ENCODE data around the gene JARID2. TPM values are rescaled to one million over a fixed set of nuclear protein-coding genes. Genes with fewer than 3 reads are reported as not detected.

The JARID2 gene
- total and polyA plus RNA-seq, 7 donors: 1.1 to 16.1 (median 4.9) TPM

DNA sequence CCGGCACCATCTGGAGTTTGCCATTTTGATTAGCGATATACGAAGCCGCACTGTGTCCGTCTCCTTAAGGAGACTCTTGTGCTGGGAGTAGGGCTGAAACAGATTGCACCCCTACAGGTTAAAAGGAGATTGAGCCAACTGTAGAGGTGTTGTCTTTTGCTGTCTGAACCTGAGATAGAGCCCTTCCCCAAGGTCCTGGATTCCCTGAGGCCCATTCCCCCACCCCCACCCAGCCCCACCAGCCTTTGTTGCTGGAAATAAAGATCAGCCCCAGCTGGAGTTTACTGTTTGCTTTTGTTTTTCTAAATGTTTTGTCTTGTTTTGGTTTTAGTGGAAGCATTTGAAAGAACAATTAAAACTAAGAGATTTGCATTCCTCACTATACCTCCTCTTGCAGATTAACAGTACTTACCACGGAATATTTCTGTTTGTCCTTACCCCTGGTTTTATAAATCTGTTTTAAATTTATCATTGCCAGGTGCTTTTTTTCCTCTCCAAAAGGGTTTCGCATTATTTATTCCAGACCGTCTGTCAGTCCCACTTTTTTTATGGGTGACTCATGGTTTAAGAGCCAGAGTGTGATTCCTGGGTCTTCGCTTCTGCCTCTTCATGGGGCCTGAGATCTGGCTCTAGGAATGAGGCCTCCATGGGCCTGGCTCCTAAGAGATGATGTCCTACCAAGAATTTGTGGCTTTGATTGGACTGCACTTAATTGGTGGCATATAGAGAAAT is 247.7 kb downstream of the JARID2 start:
- no peaks in the 10 kb centered on the region for H3K9me3 ChIP-seq
- no peak overlapping the region for H3K4me3 ChIP-seq
- H3K36me3 ChIP-seq (ENCODE audit: insufficient read depth in 1 of 2, low read depth in 1 of 2): peaks cover 0 to 19% of the 10 kb centered on the region in 2 donors
- H3K4me1 ChIP-seq: peaks cover 32% of the 10 kb centered on the region
- DNase-seq: no peak
- no peak overlapping the region for H3K27ac ChIP-seq
- no peak for ATAC-seq
- no peaks in the 10 kb centered on the region for H3K27me3 ChIP-seq (ENCODE audit: insufficient read depth in 3 of 3, low read length in 2 of 3)
- WGBS, 3 donors: 88 to 89% (median 88%) methylated on average over 9 of the region's 9 CpGs
- TF ChIP-seq, protein P1, sequence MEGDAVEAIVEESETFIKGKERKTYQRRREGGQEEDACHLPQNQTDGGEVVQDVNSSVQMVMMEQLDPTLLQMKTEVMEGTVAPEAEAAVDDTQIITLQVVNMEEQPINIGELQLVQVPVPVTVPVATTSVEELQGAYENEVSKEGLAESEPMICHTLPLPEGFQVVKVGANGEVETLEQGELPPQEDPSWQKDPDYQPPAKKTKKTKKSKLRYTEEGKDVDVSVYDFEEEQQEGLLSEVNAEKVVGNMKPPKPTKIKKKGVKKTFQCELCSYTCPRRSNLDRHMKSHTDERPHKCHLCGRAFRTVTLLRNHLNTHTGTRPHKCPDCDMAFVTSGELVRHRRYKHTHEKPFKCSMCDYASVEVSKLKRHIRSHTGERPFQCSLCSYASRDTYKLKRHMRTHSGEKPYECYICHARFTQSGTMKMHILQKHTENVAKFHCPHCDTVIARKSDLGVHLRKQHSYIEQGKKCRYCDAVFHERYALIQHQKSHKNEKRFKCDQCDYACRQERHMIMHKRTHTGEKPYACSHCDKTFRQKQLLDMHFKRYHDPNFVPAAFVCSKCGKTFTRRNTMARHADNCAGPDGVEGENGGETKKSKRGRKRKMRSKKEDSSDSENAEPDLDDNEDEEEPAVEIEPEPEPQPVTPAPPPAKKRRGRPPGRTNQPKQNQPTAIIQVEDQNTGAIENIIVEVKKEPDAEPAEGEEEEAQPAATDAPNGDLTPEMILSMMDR (IDR thresholded peaks at IDR 0.05): no peak
- intact Hi-C loops (cut with DNase I): loop anchor here in 1 of 2 donors (5.0 to 10.0 kb wide), 2 partner anchors 241 to 1279 kb away; no protein-coding TSS in a partner anchor

DNA sequence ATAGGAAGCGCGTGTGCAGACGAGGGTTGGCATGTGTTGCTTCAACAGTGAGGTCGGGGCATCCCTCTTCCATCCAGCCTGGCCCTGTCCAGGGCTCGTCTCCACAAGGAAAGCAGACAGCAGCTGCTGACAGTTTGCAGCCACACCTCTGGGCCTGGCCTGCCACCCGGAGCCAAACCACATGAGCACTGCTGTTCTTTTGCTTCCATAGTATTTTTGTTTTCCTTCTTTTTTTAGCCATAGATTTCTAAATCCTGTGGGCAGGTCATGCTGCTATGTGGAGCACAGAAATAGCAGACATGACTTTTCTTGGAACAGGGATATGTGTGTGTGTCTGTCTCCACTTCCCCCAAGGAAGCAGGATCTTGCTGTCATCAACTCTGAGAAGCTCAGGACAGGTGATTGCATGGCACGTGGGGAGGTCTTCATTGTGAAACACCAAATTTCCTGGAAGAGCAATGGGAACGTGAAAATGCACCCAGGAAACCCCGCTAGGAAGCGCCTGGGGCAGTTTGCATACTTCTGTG is 249.6 kb downstream of the JARID2 start:
- 27 to 44% (median 28%) methylated on average over 10 of the region's 10 CpGs for WGBS, 3 donors
- Histone ChIP-seq H3K27me3 (ENCODE audit: insufficient read depth in 3 of 3, low read length in 2 of 3) (no peaks in the 10 kb centered on the region), H3K4me1 (peaks cover 27% of the 10 kb centered on the region), H3K27ac (peak overlapping the region; percentile 80), H3K9me3 (no peaks in the 10 kb centered on the region), H3K4me3 (no peak overlapping the region), H3K36me3 (ENCODE audit: insufficient read depth in 1 of 2, low read depth in 1 of 2) (peaks cover 0 to 10% of the 10 kb centered on the region in 2 donors)
- ATAC-seq (peak; percentile 92 to 97 (median 94)), DNase-seq (peak; percentile 79 to 92)
- intact Hi-C loops (cut with DNase I): loop anchor here in 1 of 2 donors (5.0 to 10.0 kb wide), 2 partner anchors 613 to 1281 kb away; no protein-coding TSS in a partner anchor
- TF ChIP-seq, protein P1 (IDR thresholded peaks at IDR 0.05): no peak

DNA sequence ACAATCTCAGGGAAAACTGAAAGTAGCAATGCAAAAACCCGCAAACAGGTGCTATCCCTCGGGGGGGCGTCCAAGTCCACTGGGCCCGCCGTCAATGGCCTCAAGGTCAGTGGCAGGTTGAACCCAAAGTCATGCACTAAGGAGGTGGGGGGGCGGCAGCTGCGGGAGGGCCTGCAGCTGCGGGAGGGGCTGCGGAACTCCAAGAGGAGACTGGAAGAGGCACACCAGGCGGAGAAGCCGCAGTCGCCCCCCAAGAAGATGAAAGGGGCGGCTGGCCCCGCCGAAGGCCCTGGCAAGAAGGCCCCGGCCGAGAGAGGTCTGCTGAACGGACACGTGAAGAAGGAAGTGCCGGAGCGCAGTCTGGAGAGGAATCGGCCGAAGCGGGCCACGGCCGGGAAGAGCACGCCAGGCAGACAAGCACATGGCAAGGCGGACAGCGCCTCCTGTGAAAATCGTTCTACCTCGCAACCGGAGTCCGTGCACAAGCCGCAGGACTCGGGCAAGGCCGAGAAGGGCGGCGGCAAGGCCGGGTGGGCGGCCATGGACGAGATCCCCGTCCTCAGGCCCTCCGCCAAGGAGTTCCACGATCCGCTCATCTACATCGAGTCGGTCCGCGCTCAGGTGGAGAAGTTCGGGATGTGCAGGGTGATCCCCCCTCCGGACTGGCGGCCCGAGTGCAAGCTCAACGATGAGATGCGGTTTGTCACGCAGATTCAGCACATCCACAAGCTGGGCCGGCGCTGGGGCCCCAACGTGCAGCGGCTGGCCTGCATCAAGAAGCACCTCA is 250.7 kb downstream of the JARID2 start:
- no peak for ATAC-seq
- WGBS, 3 donors: 96 to 97% (median 96%) methylated on average over 60 of the region's 60 CpGs
- Histone ChIP-seq H3K4me1 (peaks cover 20% of the 10 kb centered on the region), H3K27ac (peak overlapping the region; percentile 80), H3K27me3 (ENCODE audit: insufficient read depth in 3 of 3, low read length in 2 of 3) (no peaks in the 10 kb centered on the region), H3K9me3 (no peaks in the 10 kb centered on the region), H3K4me3 (no peak overlapping the region), H3K36me3 (ENCODE audit: insufficient read depth in 1 of 2, low read depth in 1 of 2) (peaks cover 0 to 15% of the 10 kb centered on the region in 2 donors)
- intact Hi-C loops (cut with DNase I): loop anchor here in 1 of 2 donors (5.0 to 10.0 kb wide), 2 partner anchors 614 to 1282 kb away; no protein-coding TSS in a partner anchor
- TF ChIP-seq, protein P1 (IDR thresholded peaks at IDR 0.05): no peak
- no peak for DNase-seq

DNA sequence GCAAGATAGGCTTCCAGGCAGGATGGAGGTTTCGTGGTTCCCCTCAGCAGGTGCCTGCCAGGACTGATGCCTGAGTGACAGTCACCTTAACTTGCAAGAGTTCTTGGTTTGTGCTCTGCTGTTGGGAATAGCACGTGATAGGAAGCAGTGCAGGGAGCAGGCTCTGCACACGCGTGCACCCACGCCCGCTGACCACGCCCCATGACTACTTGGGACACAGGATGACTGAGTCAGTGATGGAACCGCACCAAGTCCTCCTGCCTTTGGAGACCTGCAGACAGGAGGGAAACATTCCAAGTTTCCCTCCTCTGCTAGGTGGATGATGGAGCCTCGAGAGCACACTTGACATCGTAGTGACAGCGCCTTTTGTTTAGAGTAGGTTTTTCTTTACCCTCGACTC is 252.8 kb downstream of the JARID2 start:
- H3K36me3 ChIP-seq (ENCODE audit: insufficient read depth in 1 of 2, low read depth in 1 of 2): peaks cover 0 to 15% of the 10 kb centered on the region in 2 donors
- H3K27me3 ChIP-seq (ENCODE audit: insufficient read depth in 3 of 3, low read length in 2 of 3): no peaks in the 10 kb centered on the region
- H3K27ac ChIP-seq: no peak overlapping the region
- peaks cover 24% of the 10 kb centered on the region for H3K4me1 ChIP-seq
- intact Hi-C loops (cut with DNase I): loop anchor here in 1 of 2 donors (5.0 to 10.0 kb wide), 2 partner anchors 616 to 1284 kb away; no protein-coding TSS in a partner anchor
- H3K4me3 ChIP-seq: no peak overlapping the region
- no peaks in the 10 kb centered on the region for H3K9me3 ChIP-seq
- 81 to 90% (median 84%) methylated on average over 12 of the region's 12 CpGs for WGBS, 3 donors
- ATAC-seq: peak in 1 of 4 donors; percentile 11
- DNase-seq: no peak
- TF ChIP-seq, protein P1 (IDR thresholded peaks at IDR 0.05): no peak
